Heart right ventricle (tissue), 16 donors: ENCODE measurements around the gene DCTN2. TPM values are rescaled to one million over a fixed set of nuclear protein-coding genes. Genes with fewer than 3 reads are reported as not detected.

Experiments used
- ATAC-seq, 8 donors: fragments of 200-7000 bp; cut with Tn5 transposase; one replicate each; pipeline ENCODE4 v1.9.1; 2020; ENCODE audit warnings: mild to moderate bottlenecking in 8 of 8, moderate library complexity in 8 of 8, moderate number of reproducible peaks in 1 of 8
- DNase-seq, 2 donors: peaks; one replicate each; pipeline ENCODE4 v3.0.0-alpha.2; 2020
- H3K27ac ChIP-seq, 10 donors: fragments of 200-600 bp; sonication (generic) in 2 of 10; one replicate each; pipeline versions ENCODE4 v1.5.0 to v1.8.0; 2020 to 2022; ENCODE audit warnings: mild to moderate bottlenecking in 3 of 10
- H3K27me3 ChIP-seq, 7 donors: fragments of 200-600 bp; one replicate each; pipeline ENCODE4 v1.8.0; 2021 to 2022; ENCODE audit warnings: mild to moderate bottlenecking in 2 of 7
- H3K36me3 ChIP-seq, 9 donors: fragments of 200-600 bp; sonication (generic) in 1 of 9; one replicate each; pipeline versions ENCODE4 v1.5.0 to v1.8.0; 2020 to 2022; ENCODE audit warnings: mild to moderate bottlenecking in 2 of 9
- H3K4me1 ChIP-seq, 9 donors: fragments of 200-600 bp; sonication (generic) in 1 of 9; one replicate each; pipeline versions ENCODE4 v1.5.0 to v1.8.0; 2020 to 2022; ENCODE audit warnings: mild to moderate bottlenecking in 4 of 9
- H3K4me3 ChIP-seq, 10 donors: fragments of 200-600 bp; sonication (generic) in 2 of 10; one replicate each; pipeline versions ENCODE4 v1.5.0 to v1.8.0; 2020 to 2022; ENCODE audit warnings: mild to moderate bottlenecking in 7 of 10, moderate library complexity in 2 of 10
- H3K9me3 ChIP-seq, 11 donors: fragments of 200-600 bp in 10 of 11; sonication (generic) in 2 of 11; one replicate each; pipeline versions ENCODE4 v1.5.0 to v1.8.0; 2013 to 2022; ENCODE audit warnings: mild to moderate bottlenecking in 2 of 11, control low read depth in 1 of 11, moderate library complexity in 1 of 11
- CTCF ChIP-seq, 9 donors: fragments of 200-600 bp; sonication (generic) in 2 of 9; IDR thresholded peaks; one replicate each; pipeline versions ENCODE4 v1.5.0 to v1.8.0; 2021 to 2022; ENCODE audit warnings: antibody characterized with exemption in 9 of 9, mild to moderate bottlenecking in 5 of 9, moderate library complexity in 1 of 9
- WGBS, 2 donors: extraction: QIAGEN DNeasy Blood & Tissue Kit; methylation state at CpG; one replicate each; pipeline ENCODE4 v1.1.7; 2013; ENCODE audit warnings: inconsistent platforms in 1 of 2; 5-methylcytosine and 5-hydroxymethylcytosine counted together
- intact Hi-C, 10 donors: fragments of 100-400 bp; cut with DNase I; formaldehyde crosslinking; loops; one replicate each; pipeline versions ENCODE4 v1.11.1 to v1.14.2; 2022
- polyA plus RNA-seq, 2 donors: library from polyadenylated mRNA; stranded (reverse); fragments of 200-250 nt; gene quantifications; one replicate each; pipeline ENCODE4 v1.2.3, GENCODE V29; 2013
- total RNA-seq, 10 donors: library from RNA; stranded (reverse); fragmentation: NEBNext Ultra II Directional in 3 of 10; extraction: Animal tissue kit (Norgen Biotek cat#: 25700) in 3 of 10; gene quantifications; one replicate each; pipeline versions ENCODE4 v1.2.1 to v1.2.4, GENCODE V29; 2021 to 2023
- donor health status: Arrhythmogenic right ventricular cardiomyopathy.
- donor health status: ischemic (EF 13 %, LVEDD 7.1; RV severe dilation, severe dysfunction).
- donor health status: healthy with polysubstance abuse.
- donor health status: DM: no; HTN: yes; CAD: no.
- donor health status: DM: no; HTN: no; CAD: no.
- donor health status: ischemic (EF 25% LVEDD 6.9; RV normal size, moderate dysfunction).
- donor health status: ischemic (EF 25% LVEDD 5.7; RV mildly dilated, moderate dysfunction).
- donor health status: healthy.
- donor health status: DM: yes; HTN: yes; CAD: no.
- donor health status: Ischemic cardiomyopathy.
- donor health status: ischemic (EF 35%, LVEDD 5.7; RV mildly dilated, moderate dysfunction).
- donor health status: nonischemic (EF 11% LVEDD 7.7; RV severe dilation, severe dysfunction).
- donor health status: DM: yes; HTN: yes; CAD: no.
- donor health status: PGD.
- donor health status: ischemic (EF 29% LVEDD 5.4; RV normal size, mild dysfunction).
- donor health status: nonischemic (EF 23%, LVEDD 6.1; RV moderate dilation, normal function).

The DCTN2 gene
- total and polyA plus RNA-seq, 12 donors = 45.9 to 174 (median 101) TPM

GRCh38 chr12:57548013-57548315, 972 bp upstream of the DCTN2 start:
- intact Hi-C loops = no loop called here
- DNase-seq (no peak), ATAC-seq (no peak)
- no peaks in the 10 kb centered on the region for H3K9me3 ChIP-seq
- no peak for TF ChIP-seq CTCF (IDR thresholded peaks at IDR 0.05)
- H3K4me1 ChIP-seq = peaks cover 13 to 45% (median 37%) of the 10 kb centered on the region in 9 donors
- no peak overlapping the region for H3K4me3 ChIP-seq
- 96 to 97% methylated on average over 2 of the region's 2 CpGs for WGBS, 2 donors
- H3K27me3 ChIP-seq = peaks cover 0 to 43% (median 36%) of the 10 kb centered on the region in 7 donors
- no peak overlapping the region for H3K27ac ChIP-seq
- H3K36me3 ChIP-seq = no peaks in the 10 kb centered on the region

GRCh38 chr12:57547288-57548012, 458 bp upstream of the DCTN2 start:
- no peak for ATAC-seq

GRCh38 chr12:57545809-57546437, 1.1 kb downstream of the DCTN2 start:
- intact Hi-C loops = loop anchor here in 2 of 10 donors (2.0 kb wide), 1 partner anchor 23 kb away; the partner anchor contains the start of gene MBD6 (in 2 of the 2)

More at GRCh38 chr12:57547288-57548012, 458 bp upstream of the DCTN2 start:
- 22 to 24% methylated on average over 9 of the region's 9 CpGs for WGBS, 2 donors
- peaks cover 0 to 41% (median 34%) of the 10 kb centered on the region in 7 donors for H3K27me3 ChIP-seq
- H3K27ac ChIP-seq = peak overlapping the region in 7 of 10 donors; percentile 88 to 95 (median 92)
- H3K9me3 ChIP-seq = no peaks in the 10 kb centered on the region
- intact Hi-C loops = loop anchor here in 2 of 10 donors (2.0 kb wide), 1 partner anchor 25 kb away; the partner anchor contains the start of gene MBD6 (in 2 of the 2)
- H3K36me3 ChIP-seq = peaks cover 0 to 5% (median 0%) of the 10 kb centered on the region in 9 donors
- no peak for DNase-seq
- peaks cover 13 to 45% (median 37%) of the 10 kb centered on the region in 9 donors for H3K4me1 ChIP-seq
- H3K4me3 ChIP-seq = peak overlapping the region; percentile 86 to 99 (median 96)
- TF ChIP-seq CTCF (IDR thresholded peaks at IDR 0.05) = no peak

More at GRCh38 chr12:57545809-57546437, 1.1 kb downstream of the DCTN2 start:
- no peak for ATAC-seq
- 61 to 63% methylated on average over 15 of the region's 15 CpGs for WGBS, 2 donors
- Histone ChIP-seq H3K36me3 (peaks cover 0 to 20% (median 8%) of the 10 kb centered on the region in 9 donors), H3K4me1 (peaks cover 13 to 45% (median 37%) of the 10 kb centered on the region in 9 donors), H3K27me3 (peaks cover 0 to 35% (median 29%) of the 10 kb centered on the region in 7 donors), H3K27ac (peak overlapping the region in 8 of 10 donors; percentile 84 to 95 (median 90)), H3K9me3 (no peaks in the 10 kb centered on the region), H3K4me3 (peak overlapping the region; percentile 86 to 99 (median 96))
- no peak for TF ChIP-seq CTCF (IDR thresholded peaks at IDR 0.05)
- DNase-seq = no peak
